Measurements from ENCODE around the gene RNF214. TPM values are rescaled to one million over a fixed set of nuclear protein-coding genes. Genes with fewer than 3 reads are reported as not detected.

Gene RNF214
- total RNA-seq, 2 donors from 2014 or later = 46.4 to 51.1 TPM

GRCh38 chr11:117281159-117281558 is 48.7 kb downstream of the RNF214 start:
- Mint-ChIP-seq H3K9me3 (no peaks in the 10 kb centered on the region), H3K27me3 (ENCODE audit: insufficient read depth) (no peaks in the 10 kb centered on the region), H3K4me1 (peaks cover 14% of the 10 kb centered on the region), H3K4me3 (no peak overlapping the region), H3K27ac (peak overlapping the region; percentile 21), H3K36me3 (ENCODE audit: low read depth) (peaks cover 57% of the 10 kb centered on the region)
- peak; percentile 35 for DNase-seq
- Histone ChIP-seq H3K4me1 (ENCODE audit: control insufficient read depth, insufficient read depth, low read length) (no peaks in the 10 kb centered on the region), H3K9me3 (ENCODE audit: control insufficient read depth, low read length) (no peaks in the 10 kb centered on the region), H3K4me3 (ENCODE audit: low read length) (no peak overlapping the region), H3K27me3 (ENCODE audit: control insufficient read depth, insufficient read depth, low read length, poor library complexity, severe bottlenecking) (no peaks in the 10 kb centered on the region), H3K9ac (ENCODE audit: extremely low read depth, low read length, poor library complexity, severe bottlenecking) (no peak overlapping the region), H3K27ac (ENCODE audit: low read depth, low read length) (no peak overlapping the region), H3K36me3 (ENCODE audit: control insufficient read depth, insufficient read depth, low read length) (peaks cover 56% of the 10 kb centered on the region)
- WGBS, 2 experiments (ENCODE audit: insufficient coverage in 1 of 2, insufficient read length in 1 of 2) = 92 to 96% methylated on average over 3 to 6 of the region's 6 CpGs
- TF ChIP-seq CTCF (conservative IDR thresholded peaks at IDR 0.05) = no peak

- no peak overlapping the region for H3K4me3 ChIP-seq (ENCODE audit: low read length)
- peaks cover 58% of the 10 kb centered on the region for H3K36me3 ChIP-seq (ENCODE audit: control insufficient read depth, insufficient read depth, low read length)
- peaks cover 61% of the 10 kb centered on the region for H3K36me3 Mint-ChIP-seq (ENCODE audit: low read depth)
- no peaks in the 10 kb centered on the region for H3K4me1 ChIP-seq (ENCODE audit: control insufficient read depth, insufficient read depth, low read length)
- no peaks in the 10 kb centered on the region for H3K27me3 Mint-ChIP-seq (ENCODE audit: insufficient read depth)
- H3K9ac ChIP-seq (ENCODE audit: extremely low read depth, low read length, poor library complexity, severe bottlenecking) = no peak overlapping the region
- H3K27ac Mint-ChIP-seq = no peak overlapping the region
- 94 to 100% methylated on average over 2 to 7 of the region's 7 CpGs for WGBS, 2 experiments (ENCODE audit: insufficient coverage in 1 of 2, insufficient read length in 1 of 2)
- no peaks in the 10 kb centered on the region for H3K9me3 Mint-ChIP-seq
- DNase-seq = peak; percentile 20
- no peak overlapping the region for H3K27ac ChIP-seq (ENCODE audit: low read depth, low read length)
- no peak overlapping the region for H3K4me3 Mint-ChIP-seq
- H3K9me3 ChIP-seq (ENCODE audit: control insufficient read depth, low read length) = no peaks in the 10 kb centered on the region
- no peaks in the 10 kb centered on the region for H3K27me3 ChIP-seq (ENCODE audit: control insufficient read depth, insufficient read depth, low read length, poor library complexity, severe bottlenecking)
- H3K4me1 Mint-ChIP-seq = peaks cover 19% of the 10 kb centered on the region
- no peak for TF ChIP-seq CTCF (conservative IDR thresholded peaks at IDR 0.05)
Observed at GRCh38 chr11:117281869-117282268, 49.4 kb downstream of the RNF214 start.

GRCh38 chr11:117282956-117283355 is 50.5 kb downstream of the RNF214 start:
- H3K4me3 Mint-ChIP-seq = no peak overlapping the region
- H3K27ac ChIP-seq (ENCODE audit: low read depth, low read length) = no peak overlapping the region
- H3K9me3 Mint-ChIP-seq = no peaks in the 10 kb centered on the region
- H3K4me1 ChIP-seq (ENCODE audit: control insufficient read depth, insufficient read depth, low read length) = no peaks in the 10 kb centered on the region
- H3K9ac ChIP-seq (ENCODE audit: extremely low read depth, low read length, poor library complexity, severe bottlenecking) = no peak overlapping the region
- peaks cover 62% of the 10 kb centered on the region for H3K36me3 Mint-ChIP-seq (ENCODE audit: low read depth)
- H3K27ac Mint-ChIP-seq = no peak overlapping the region
- H3K4me3 ChIP-seq (ENCODE audit: low read length) = no peak overlapping the region
- peaks cover 19% of the 10 kb centered on the region for H3K4me1 Mint-ChIP-seq
- peak; percentile 7 for DNase-seq
- no peaks in the 10 kb centered on the region for H3K27me3 Mint-ChIP-seq (ENCODE audit: insufficient read depth)
- peaks cover 67% of the 10 kb centered on the region for H3K36me3 ChIP-seq (ENCODE audit: control insufficient read depth, insufficient read depth, low read length)
- WGBS, 2 experiments (ENCODE audit: insufficient coverage in 1 of 2, insufficient read length in 1 of 2) = 88 to 94% methylated on average over 3 of the region's 3 CpGs
- no peaks in the 10 kb centered on the region for H3K9me3 ChIP-seq (ENCODE audit: control insufficient read depth, low read length)
- no peaks in the 10 kb centered on the region for H3K27me3 ChIP-seq (ENCODE audit: control insufficient read depth, insufficient read depth, low read length, poor library complexity, severe bottlenecking)
- no peak for TF ChIP-seq CTCF (conservative IDR thresholded peaks at IDR 0.05)
